Neural progenitor cell (in vitro differentiated cells): Measurements from ENCODE around the gene IL17RA.

Source experiments
- EZH2 ChIP-seq: fragments of 200-600 bp; sonication (generic); IDR thresholded peaks from 2 replicates; pipeline ENCODE4 v1.6.1; 2017; ENCODE audit warnings: antibody characterized with exemption, mild to moderate bottlenecking, moderate library complexity
- EZH2phosphoT487 ChIP-seq: fragments of 200-600 bp; sonication (generic); IDR thresholded peaks from 2 replicates; pipeline ENCODE4 v1.6.1; 2017; ENCODE audit warnings: antibody characterized with exemption
- TF ChIP-seq, protein P1 (sequence below): fragments of 200-600 bp; sonication (generic); IDR thresholded peaks from 2 replicates; pipeline ENCODE4 v1.5.1; 2017; ENCODE audit warnings: antibody characterized with exemption, mild to moderate bottlenecking

DNA sequence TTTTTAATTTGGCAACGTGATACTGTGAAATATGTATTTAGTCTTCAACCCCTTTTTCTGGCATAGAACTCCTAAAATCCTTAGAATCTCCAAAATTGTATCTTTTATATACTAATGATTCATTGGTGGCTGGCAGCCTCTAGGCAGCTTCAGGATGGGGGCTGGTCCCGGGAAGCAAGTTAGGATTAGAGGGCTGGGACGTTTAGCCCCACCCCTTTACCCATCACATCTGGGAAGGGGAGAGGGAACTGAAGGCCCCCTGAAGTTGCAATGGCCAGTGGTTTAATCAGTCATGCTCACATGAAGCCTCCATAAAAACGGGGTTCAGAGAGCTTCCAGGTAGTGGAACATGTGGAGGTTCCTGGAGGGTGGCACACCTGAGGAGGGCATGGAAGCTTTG, 7.1 kb downstream of the IL17RA start:
- TF ChIP-seq, protein P1, sequence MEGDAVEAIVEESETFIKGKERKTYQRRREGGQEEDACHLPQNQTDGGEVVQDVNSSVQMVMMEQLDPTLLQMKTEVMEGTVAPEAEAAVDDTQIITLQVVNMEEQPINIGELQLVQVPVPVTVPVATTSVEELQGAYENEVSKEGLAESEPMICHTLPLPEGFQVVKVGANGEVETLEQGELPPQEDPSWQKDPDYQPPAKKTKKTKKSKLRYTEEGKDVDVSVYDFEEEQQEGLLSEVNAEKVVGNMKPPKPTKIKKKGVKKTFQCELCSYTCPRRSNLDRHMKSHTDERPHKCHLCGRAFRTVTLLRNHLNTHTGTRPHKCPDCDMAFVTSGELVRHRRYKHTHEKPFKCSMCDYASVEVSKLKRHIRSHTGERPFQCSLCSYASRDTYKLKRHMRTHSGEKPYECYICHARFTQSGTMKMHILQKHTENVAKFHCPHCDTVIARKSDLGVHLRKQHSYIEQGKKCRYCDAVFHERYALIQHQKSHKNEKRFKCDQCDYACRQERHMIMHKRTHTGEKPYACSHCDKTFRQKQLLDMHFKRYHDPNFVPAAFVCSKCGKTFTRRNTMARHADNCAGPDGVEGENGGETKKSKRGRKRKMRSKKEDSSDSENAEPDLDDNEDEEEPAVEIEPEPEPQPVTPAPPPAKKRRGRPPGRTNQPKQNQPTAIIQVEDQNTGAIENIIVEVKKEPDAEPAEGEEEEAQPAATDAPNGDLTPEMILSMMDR: no peak
- no peak for TF ChIP-seq EZH2
- no peak for TF ChIP-seq EZH2phosphoT487
